Left renal pelvis (tissue), 4 donors: ENCODE results near the gene COL9A3. TPM values are rescaled to one million over a fixed set of nuclear protein-coding genes. Genes with fewer than 3 reads are reported as not detected.

ENCODE experiments used
- DNase-seq, 4 donors: peaks; one replicate each; pipeline ENCODE4 v3.0.0-alpha.2; 2013; ENCODE audit warnings: low read depth in 4 of 4, low spot score in 3 of 4
- polyA plus RNA-seq, 4 donors: library from polyadenylated mRNA; unstranded; fragments of 120-200 nt; gene quantifications; one replicate each; pipeline ENCODE4 v1.2.1, GENCODE V29; 2013; ENCODE audit not compliant: insufficient read length in 4 of 4

COL9A3 gene
- polyA plus RNA-seq, 4 donors, result 17.5 to 51.8 (median 23.4) TPM

GRCh38 chr20:62889411-62889810, 72.6 kb downstream of the COL9A3 start:
- no peak for DNase-seq

GRCh38 chr20:62889871-62890270, 73.0 kb downstream of the COL9A3 start:
- DNase-seq, result no peak

GRCh38 chr20:62890444-62890843, 73.6 kb downstream of the COL9A3 start:
- DNase-seq, result no peak

Other genes starting within 250 kb of the COL9A3 start
- 1 to 10 TPM in 3 of 4 donors, under 1 TPM in 1; 0.31 to 6.8 (median 3.5) TPM for gene SLCO4A1, start 174.5 kb upstream of the COL9A3 start, polyA plus RNA-seq
- gene NTSR1, start 108.2 kb upstream of the COL9A3 start, polyA plus RNA-seq, result 1 to 10 TPM in 3 of 4 donors, under 1 TPM in 1; 0.10 to 1.4 (median 1.2) TPM
- gene MRGBP, start 20.6 kb upstream of the COL9A3 start, polyA plus RNA-seq, result 10 to 100 TPM; 14.8 to 17.2 (median 16.5) TPM
- 10 to 100 TPM; 20.6 to 36.1 (median 26.8) TPM for gene OGFR, start 12.2 kb upstream of the COL9A3 start, polyA plus RNA-seq
- gene TCFL5, start 44.8 kb downstream of the COL9A3 start, polyA plus RNA-seq, result 10 to 100 TPM; 11.5 to 15.3 (median 13.7) TPM
- gene DIDO1, start 109.5 kb downstream of the COL9A3 start, polyA plus RNA-seq, result 10 to 100 TPM; 53.4 to 60.9 (median 59.5) TPM
- gene GID8, start 121.1 kb downstream of the COL9A3 start, polyA plus RNA-seq, result 10 to 100 TPM; 45.9 to 56.5 (median 53.9) TPM
- 1 to 10 TPM; 1.1 to 2.5 (median 1.3) TPM for gene SLC17A9, start 135.7 kb downstream of the COL9A3 start, polyA plus RNA-seq
- not detected for gene BHLHE23, start 189.9 kb downstream of the COL9A3 start, polyA plus RNA-seq